Right atrium auricular region (tissue), 2 donors: ENCODE results near the gene CELSR2. TPM values are rescaled to one million over a fixed set of nuclear protein-coding genes. Genes with fewer than 3 reads are reported as not detected.
A peak's percentile ranks its signal among the peaks of the same experiment; 100 is the strongest.
"Not testable (repeated sequence)": the region's sequence is repeated elsewhere in the genome, so short reads cannot be mapped to it uniquely, and the experiment has no call there.

Source experiments
- DNase-seq: peaks from one replicate; pipeline ENCODE4 v3.0.0-alpha.2; 2019; ENCODE audit warnings: low spot score
- H3K27ac ChIP-seq, 2 donors: fragments of 200-600 bp; sonication (generic); 1 replicate in 1 of 2; 2 replicates in 1 of 2; pipeline ENCODE4 v1.5.1; 2016 to 2019
- H3K27me3 ChIP-seq, 2 donors: fragments of 200-600 bp; sonication (generic); one replicate each; pipeline versions ENCODE4 v1.5.1 to v1.6.0; 2017 to 2019
- H3K36me3 ChIP-seq: fragments of 200-600 bp; sonication (generic); one replicate; pipeline ENCODE4 v1.5.1; 2016
- H3K4me1 ChIP-seq, 2 donors: fragments of 200-600 bp; sonication (generic); one replicate each; pipeline versions ENCODE4 v1.5.1 to v1.6.0; 2017 to 2019
- H3K4me3 ChIP-seq, 2 donors: fragments of 200-600 bp; sonication (generic); 1 replicate in 1 of 2; 2 replicates in 1 of 2; pipeline ENCODE4 v1.5.1; 2017 to 2019; ENCODE audit warnings: mild to moderate bottlenecking in 1 of 2, moderate library complexity in 1 of 2
- H3K9me3 ChIP-seq, 2 donors: fragments of 200-600 bp; sonication (generic); one replicate each; pipeline ENCODE4 v1.5.1; 2019
- total RNA-seq, 2 donors: library from RNA; depleted of rRNA; stranded (reverse); fragments of >200 nt; gene quantifications; one replicate each; pipeline ENCODE4 v1.1.0, GENCODE V29; 2016
- TF ChIP-seq, protein P1 (sequence below), 2 donors: fragments of 200-600 bp; sonication (generic); IDR thresholded peaks; one replicate each; pipeline ENCODE4 v1.5.1; 2019; ENCODE audit warnings: antibody characterized with exemption in 2 of 2

Gene CELSR2
- total RNA-seq, 2 donors from 2014 or later = 20.2 to 23.7 TPM

DNA sequence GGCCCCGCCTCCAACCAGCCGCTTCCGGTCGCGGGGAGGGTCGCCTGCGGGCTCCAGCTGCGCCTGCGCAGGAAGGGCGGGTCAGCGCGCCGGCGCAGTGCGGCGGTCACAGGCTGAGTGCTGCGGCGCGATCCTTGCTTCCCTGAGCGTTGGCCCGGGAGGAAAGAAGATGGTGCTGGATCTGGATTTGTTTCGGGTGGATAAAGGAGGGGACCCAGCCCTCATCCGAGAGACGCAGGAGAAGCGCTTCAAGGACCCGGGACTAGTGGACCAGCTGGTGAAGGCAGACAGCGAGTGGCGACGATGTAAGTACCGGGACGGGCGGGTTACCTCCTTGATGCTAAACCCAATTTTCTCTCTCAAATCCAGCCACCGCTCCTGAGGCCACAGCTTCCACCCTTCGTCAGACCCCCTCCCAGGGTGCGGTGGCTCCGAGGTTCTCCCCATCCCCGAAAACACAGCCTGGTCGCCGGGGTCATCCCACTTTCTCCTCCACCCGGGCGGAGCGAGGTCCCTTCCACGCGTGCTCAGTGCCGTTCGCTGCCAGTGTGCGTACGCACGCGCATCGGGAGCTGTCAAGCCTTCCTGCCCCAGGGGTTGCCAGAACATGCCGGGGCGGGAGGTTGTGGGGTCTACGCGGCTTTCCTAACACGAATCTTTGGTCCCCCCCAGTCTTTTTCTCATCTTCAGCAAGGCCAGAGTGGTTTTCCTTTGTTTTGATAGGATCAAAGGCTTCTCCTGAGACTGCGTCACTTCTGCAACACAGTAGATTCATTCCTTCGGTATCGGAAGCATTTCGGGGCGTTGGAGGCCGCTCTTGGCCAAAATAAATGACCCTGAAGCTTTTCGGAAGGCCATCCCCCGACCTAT lies 35.3 kb upstream of the CELSR2 start, which contains the start of gene SARS1:
Gene SARS1 (plus strand): TSS at position 95 of the 870 bp plus-strand sequence. CDS start 75 bp downstream, at position 170.
- peak; percentile 83 for DNase-seq
- Histone ChIP-seq H3K27me3 (no peaks in the 10 kb centered on the region), H3K36me3 (no peaks in the 10 kb centered on the region), H3K4me3 (peak within 1 kb of the TSS; percentile 75 to 88), H3K27ac (peak within 1 kb of the TSS; percentile 92 to 96), H3K4me1 (peaks cover 0 to 47% of the 10 kb centered on the region in 2 donors), H3K9me3 (no peaks in the 10 kb centered on the region)
- TF ChIP-seq, protein P1, sequence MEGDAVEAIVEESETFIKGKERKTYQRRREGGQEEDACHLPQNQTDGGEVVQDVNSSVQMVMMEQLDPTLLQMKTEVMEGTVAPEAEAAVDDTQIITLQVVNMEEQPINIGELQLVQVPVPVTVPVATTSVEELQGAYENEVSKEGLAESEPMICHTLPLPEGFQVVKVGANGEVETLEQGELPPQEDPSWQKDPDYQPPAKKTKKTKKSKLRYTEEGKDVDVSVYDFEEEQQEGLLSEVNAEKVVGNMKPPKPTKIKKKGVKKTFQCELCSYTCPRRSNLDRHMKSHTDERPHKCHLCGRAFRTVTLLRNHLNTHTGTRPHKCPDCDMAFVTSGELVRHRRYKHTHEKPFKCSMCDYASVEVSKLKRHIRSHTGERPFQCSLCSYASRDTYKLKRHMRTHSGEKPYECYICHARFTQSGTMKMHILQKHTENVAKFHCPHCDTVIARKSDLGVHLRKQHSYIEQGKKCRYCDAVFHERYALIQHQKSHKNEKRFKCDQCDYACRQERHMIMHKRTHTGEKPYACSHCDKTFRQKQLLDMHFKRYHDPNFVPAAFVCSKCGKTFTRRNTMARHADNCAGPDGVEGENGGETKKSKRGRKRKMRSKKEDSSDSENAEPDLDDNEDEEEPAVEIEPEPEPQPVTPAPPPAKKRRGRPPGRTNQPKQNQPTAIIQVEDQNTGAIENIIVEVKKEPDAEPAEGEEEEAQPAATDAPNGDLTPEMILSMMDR (IDR thresholded peaks at IDR 0.05) = no peak

DNA sequence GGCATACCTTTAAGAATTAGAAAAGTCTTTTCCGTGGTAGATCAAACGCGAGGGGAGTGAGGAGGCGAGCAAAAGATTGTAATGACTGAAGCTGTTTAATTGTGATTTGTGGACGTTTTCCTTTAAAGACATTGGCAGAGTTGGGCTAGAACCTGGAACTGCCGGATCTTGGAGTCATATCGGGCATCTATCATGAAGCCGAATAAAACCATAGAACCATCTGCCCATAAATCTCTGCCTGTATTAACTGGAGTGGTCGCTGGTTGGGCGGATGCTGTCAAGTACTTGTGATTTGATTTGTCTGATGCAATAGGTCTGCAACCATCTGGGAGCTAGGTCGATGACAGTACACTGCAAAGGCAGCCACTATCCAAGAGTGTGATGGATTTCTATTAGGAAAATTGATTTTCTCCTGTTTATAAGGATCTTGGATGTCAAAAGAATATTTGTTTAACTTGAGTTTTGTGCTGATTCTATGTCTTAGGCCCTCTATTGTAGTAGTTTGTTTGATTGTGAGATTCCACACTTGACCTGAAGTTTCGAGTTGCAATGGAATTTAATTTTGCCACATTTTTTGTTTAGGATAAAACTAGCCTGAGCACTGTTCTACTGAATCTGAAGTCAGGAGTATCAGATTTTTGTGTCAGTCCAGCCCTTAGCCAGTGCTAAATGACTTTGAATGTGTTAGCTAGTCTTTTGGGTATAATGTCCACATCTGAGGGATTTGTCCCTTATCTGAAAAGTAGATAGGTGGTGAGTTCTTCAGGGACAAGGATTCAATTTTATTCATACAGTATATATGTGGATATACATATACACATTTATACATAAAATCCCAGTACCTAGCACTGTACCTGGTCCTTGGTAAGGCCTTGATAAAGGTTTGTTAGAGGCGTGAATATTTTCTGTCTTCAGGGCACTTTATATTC lies 34.4 kb upstream of the CELSR2 start:
- H3K27me3 ChIP-seq = no peaks in the 10 kb centered on the region
- no peaks in the 10 kb centered on the region for H3K36me3 ChIP-seq
- peak; percentile 69 for DNase-seq
- H3K27ac ChIP-seq = peak overlapping the region; percentile 92 to 96
- no peaks in the 10 kb centered on the region for H3K9me3 ChIP-seq
- H3K4me1 ChIP-seq = peaks cover 0 to 40% of the 10 kb centered on the region in 2 donors
- H3K4me3 ChIP-seq = peak overlapping the region; percentile 75 to 88
- TF ChIP-seq, protein P1 (IDR thresholded peaks at IDR 0.05) = no peak

DNA sequence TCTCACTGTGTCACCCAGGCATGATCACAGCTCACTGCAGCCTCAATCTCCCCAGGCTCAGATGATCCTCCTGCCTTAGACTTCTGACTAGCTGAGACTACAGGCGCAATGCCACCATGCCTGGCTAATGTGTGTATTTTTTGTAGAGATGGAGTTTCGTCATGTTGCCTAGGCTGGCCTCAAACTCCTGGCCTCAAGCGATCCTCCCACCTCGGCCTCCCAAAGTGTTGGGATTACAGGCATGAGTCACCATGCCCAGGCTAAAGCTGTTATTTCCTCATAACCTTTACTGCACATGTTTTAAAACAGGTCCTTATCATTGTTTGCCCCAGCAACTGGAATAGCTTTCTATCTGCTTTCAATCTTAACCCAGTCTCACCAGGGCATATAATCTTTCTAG lies 32.7 kb upstream of the CELSR2 start:
- no peak for DNase-seq
- Histone ChIP-seq H3K9me3 (no peaks in the 10 kb centered on the region), H3K4me1 (peaks cover 0 to 40% of the 10 kb centered on the region in 2 donors), H3K4me3 (no peak overlapping the region), H3K27ac (no peak overlapping the region), H3K27me3 (no peaks in the 10 kb centered on the region), H3K36me3 (no peaks in the 10 kb centered on the region)
- TF ChIP-seq, protein P1 (IDR thresholded peaks at IDR 0.05) = no peak

DNA sequence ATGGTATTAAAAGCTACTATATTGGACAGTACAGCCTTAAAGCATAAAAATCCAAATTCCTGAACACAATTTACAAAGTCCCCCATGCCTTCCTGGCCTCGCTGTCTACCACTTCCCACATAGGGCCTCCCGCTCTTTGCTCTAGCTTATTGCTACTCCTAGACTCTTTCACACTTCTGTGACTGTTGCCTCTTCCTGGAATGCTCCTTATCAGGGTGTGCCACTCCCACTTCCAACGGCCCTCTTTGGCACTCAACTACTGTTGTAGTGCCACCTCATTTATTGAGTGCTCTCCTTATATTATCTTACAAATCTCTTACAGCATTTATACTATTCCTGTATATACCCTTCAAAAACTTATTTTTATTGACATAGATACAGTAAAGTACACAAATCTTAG lies 30.8 kb upstream of the CELSR2 start:
- Histone ChIP-seq H3K4me1 (peaks cover 0 to 36% of the 10 kb centered on the region in 2 donors), H3K36me3 (peaks cover 8% of the 10 kb centered on the region), H3K27me3 (no peaks in the 10 kb centered on the region), H3K4me3 (no peak overlapping the region), H3K9me3 (no peaks in the 10 kb centered on the region), H3K27ac (no peak overlapping the region)
- no peak for DNase-seq
- TF ChIP-seq, protein P1 (IDR thresholded peaks at IDR 0.05) = no peak

DNA sequence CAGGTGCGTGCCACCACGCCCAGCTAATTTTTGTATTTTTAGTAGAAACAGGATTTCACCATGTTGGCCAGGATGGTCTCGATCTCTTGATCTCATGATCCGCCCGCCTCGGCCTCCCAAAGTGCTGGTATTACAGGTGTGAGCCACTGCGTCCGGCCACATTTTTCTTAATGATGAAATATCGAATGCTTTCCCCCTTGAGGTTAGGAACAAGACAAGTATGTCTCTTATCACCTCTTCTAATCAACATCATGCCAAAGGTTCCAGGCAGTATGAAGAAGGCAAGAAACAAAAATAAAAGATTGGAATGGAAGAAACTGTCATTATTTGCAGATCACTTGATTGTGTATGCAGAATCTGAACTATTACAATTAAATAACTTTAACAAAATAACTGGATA lies 28.1 kb upstream of the CELSR2 start:
- not testable (repeated sequence) for H3K27me3 ChIP-seq, DNase-seq, H3K27ac ChIP-seq, H3K4me3 ChIP-seq, H3K9me3 ChIP-seq
- Histone ChIP-seq H3K4me1 (peaks cover 0 to 20% of the 10 kb centered on the region in 2 donors), H3K36me3 (peaks cover 17% of the 10 kb centered on the region)

DNA sequence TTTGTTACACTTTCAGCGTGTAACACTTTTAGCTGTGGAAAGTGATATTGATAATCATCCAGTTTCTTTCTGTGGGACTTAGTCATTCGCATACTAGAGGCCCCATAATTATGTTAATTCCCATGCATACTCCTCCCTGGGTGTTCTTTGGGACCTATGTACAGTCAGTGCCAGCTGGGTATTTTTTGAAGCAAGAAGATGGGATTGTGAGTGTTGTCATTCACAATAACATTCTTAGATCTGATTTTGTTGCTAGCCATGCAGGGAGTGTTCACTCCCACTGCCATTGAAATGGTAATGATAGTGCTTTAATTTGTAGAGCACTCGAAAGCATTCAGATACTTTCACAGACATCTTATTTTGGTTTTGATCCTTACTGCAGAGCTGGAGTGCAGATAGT lies 24.0 kb upstream of the CELSR2 start:
- Histone ChIP-seq H3K36me3 (peaks cover 40% of the 10 kb centered on the region), H3K27me3 (no peaks in the 10 kb centered on the region), H3K27ac (no peak overlapping the region), H3K4me1 (peaks cover 0 to 2% of the 10 kb centered on the region in 2 donors), H3K4me3 (no peak overlapping the region), H3K9me3 (no peaks in the 10 kb centered on the region)
- no peak for DNase-seq
- TF ChIP-seq, protein P1 (IDR thresholded peaks at IDR 0.05) = no peak
